GM12891 (cell line): ENCODE data around the gene CACYBP.

Experiments
- PAX5 ChIP-seq: IDR thresholded peaks from 2 replicates; pipeline ENCODE4 v1.6.1; 2011; ENCODE audit warnings: low read length, moderate library complexity, mild to moderate bottlenecking; ENCODE audit not compliant: insufficient read depth, severe bottlenecking
- POLR2A ChIP-seq: IDR thresholded peaks from 2 replicates; pipeline ENCODE4 v1.6.1; 2011; ENCODE audit warnings: low read depth, low read length, control low read depth
- POLR2AphosphoS5 ChIP-seq: IDR thresholded peaks from 2 replicates; pipeline ENCODE4 v1.6.1; 2011; ENCODE audit warnings: low read depth, low read length, control low read depth
- SPI1 ChIP-seq: IDR thresholded peaks from 2 replicates; pipeline ENCODE4 v1.6.1; 2011; ENCODE audit warnings: low read depth, low read length, control low read depth
- TAF1 ChIP-seq: IDR thresholded peaks from 2 replicates; pipeline ENCODE4 v1.6.1; 2011; ENCODE audit warnings: low read depth, low read length, control low read depth

DNA sequence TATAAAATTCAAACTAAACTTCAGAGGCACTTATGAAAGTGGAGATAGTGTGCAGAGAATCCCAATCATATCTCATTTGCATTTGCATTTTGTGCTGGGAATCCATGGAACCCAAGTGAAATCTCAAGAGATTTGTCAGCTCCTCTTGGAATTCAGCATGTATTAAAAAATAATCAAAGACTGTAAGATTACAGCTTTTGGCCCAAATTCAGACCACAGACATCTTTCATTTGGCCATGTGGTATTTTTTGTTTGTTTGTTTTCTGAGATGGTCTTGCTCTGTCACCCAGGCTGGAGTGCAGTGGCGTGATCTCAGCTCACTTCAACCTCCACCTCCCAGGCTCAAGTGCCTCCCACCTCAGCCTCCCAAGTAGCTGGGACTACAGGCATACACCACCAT lies 3.8 kb upstream of the CACYBP start:
- no peak for TF ChIP-seq POLR2A
- no peak for TF ChIP-seq POLR2AphosphoS5
- TF ChIP-seq TAF1 = no peak
- TF ChIP-seq SPI1 = no peak
- TF ChIP-seq PAX5 = no peak
